NOMO-1 treated with DMSO at 0.1 percent for 48 hours (cell line): ENCODE measurements around the gene TOR4A.
"Not testable (repeated sequence)": the region's sequence is repeated elsewhere in the genome, so short reads cannot be mapped to it uniquely, and the experiment has no call there.

ENCODE experiments used
- DNase-seq: peaks from one replicate; lab custom pipeline; 2025; ENCODE audit not compliant: unreplicated experiment; lab: John Stamatoyannopoulos, UW

Gene TOR4A

DNA sequence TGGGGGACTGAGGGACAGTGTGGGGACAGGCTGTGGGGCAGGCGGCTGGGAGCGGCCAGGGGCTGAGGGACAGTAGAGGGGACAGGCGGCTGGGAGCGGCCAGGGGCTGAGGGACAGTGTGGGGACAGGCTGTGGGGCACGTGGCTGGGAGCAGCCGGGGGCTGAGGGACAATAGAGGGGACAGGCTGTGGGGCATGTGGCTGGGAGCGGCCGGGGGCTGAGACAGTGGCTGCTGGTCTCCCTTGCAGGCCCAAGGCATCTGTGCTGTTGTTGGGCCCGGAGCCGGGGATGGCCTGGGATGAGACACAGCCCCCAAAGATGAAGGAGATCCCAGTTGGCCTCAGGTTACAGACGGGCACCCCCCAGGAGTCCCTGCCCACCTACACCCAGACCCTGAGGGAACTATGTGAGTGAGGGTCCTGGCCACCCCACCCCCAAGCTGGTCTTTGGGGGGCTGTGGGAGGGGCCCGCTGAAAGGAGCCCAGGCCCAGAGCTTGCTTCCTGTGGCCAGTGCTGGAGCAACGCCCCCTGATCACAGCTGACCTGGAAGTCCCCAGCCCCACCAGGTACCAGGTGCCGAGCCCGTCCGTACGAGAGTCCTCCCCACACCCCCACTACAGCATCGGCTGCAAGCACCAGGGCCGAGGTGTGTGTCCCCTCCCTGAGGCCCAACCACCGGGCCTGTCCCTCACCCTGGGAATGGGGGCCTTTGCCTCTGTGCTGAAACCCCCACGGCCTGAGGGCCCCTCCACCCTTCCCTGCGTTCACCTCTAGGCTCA, 25.8 kb upstream of the TOR4A start:
- no peak for DNase-seq

DNA sequence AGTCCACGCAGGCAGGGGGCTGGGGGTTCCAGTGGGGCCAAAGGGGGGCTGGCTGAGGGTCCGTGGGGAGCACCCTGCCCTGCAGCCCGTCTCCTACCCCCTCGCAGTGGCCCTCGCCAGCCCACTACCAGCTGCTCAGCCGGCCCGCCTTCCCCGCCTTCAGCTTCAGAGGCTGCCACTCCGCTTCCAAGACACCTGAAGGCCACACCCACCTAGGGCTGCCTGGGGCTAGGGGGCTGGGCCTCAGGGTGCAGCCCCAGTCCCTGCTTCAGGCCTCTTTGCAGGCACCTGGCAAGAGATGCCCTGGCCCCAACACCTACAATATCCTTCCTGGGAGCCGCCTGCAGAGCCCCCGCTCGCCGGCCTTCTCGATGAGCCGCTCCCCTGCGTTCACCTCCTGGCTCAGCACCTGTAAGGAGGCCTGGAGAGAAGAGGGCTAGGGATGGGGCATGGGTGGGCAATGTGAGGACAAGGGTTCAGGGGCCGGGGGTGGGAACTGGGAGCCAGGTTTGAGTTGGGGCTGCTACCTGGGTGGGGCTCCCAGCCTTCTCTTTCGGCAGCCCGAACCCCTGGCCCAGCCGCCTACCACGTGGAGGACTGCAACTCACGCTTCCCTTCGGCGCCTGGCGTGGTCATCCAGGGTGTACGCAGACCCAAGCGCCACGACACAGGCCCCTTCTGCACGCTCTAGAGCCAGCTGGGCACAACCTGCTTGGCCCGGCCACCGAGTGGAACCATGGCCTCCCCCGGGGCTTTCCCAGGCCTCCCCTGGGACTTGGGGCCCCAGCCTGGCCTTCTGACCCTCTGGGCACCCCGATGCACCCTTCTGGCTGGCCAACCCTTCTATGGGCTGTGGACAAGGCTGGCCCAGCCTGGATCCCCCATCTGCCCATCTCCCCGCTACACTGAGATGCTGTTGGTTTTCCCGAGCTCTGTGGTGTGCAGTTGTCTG, 24.7 kb upstream of the TOR4A start:
- no peak for DNase-seq

DNA sequence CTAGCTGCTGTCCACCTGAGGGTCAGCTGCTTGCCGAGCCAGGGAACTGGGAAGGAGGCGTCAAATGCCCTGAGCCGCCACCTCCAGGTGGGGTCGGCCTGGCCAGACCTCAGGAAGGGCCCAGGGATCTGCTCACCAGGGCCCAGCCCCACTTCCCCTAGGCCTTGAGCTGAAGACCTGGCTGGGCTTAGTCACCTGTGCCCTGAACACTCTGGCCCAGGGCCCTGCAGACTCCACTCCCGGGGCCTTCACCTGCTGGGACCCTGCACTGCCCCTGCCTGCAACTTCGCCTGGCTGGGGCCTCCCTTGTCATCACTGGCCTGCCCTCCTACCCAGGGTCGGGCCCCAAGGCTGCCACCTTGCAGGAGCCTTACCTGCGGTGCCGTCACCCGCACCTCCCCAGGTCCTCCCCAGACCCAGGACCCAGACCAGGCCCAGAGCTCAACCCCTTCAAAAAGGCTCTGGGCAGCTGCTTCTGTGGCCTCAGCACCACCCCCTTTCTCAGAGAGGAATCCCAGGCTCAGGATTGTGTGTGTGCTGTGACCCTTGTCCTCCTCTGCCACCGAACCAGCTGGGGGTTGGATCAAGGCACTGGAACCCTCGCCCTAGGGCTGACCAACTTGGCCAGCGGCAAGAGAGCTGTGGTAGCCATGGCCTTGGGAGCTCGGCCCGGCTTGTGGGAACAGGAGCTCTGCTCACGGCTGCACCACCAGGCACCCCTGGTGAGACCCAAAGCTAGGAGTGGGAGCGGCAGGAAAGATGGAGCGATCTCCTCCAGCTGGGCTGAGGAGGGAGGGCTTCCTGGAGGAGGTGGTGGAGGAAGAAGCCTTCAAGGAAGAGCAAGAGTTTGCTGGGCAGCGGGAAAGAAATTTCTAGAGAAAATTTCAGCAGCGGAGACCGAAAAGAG, 23.6 kb upstream of the TOR4A start:
- no peak for DNase-seq

DNA sequence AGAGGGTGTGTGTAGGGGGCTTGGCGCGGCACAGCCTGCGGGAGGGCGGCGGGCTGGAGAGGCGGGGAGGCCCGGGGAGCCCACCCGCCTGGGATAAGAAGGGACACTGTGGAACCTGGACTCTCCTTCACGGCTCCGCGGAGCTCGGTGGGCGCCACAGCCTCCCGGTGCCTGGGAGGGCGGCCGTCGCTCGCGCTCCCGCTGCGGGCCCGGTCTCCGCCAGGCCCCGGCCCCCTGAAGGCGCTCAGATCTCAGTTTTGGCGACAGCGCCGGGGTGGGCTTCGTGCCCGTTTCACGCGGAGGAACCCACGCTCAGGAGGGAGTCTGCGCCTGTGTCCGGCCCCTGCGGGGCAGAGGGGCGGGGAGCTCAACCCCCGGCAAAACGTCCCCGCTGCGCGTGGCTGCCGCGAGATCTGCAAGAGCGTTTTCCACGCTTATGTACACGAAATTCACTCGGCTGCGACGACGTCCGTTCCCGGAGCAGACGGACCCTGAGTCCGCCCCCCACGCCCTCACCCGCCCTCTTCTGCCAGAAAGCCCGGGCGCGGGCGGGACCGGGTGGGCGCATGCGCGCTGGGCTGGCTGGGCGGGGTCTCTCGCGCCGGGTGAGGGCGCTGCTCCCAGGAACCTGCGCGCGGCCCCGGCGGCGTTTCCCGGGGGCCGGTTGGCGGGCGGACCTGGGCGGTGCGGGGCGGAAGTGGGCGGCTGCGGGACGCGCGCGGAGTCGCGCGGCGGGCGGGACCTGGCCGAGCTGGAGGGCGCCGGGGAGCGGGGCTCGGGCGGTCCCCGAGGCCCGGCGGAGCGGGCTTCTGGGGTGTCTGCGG, 22.7 kb upstream of the TOR4A start, which contains the start of gene NELFB:
TSS of gene NELFB (plus strand) at position 704 of the 824 bp plus-strand sequence.
- peak; percentile 86 for DNase-seq

DNA sequence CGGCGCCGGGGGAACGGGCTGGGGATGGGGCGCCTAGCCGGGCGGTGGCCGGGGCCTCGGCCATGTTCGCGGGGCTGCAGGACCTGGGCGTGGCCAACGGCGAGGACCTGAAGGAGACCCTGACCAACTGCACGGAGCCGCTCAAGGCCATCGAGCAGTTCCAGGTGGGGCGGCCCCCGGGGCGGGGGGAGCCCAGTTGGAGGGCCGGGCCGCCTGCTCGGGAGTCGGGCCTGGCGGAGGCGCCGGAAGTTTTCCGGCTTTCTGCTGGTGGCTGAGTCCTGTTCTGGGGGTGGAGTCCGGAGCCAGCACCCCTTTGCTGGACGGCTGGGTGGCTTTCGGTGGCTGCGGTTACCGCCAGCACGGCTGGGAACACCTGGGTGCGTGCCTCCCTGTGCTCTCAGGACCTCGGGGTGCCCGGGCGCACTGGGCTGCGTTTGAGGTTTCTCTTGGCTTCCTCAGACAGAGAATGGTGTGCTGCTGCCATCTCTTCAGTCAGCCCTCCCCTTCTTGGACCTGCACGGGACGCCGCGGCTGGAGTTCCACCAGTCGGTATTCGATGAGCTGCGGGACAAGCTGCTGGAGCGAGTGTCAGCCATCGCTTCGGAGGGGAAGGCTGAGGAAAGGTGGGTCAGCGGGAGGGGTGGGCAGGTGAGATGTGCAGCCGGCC, 21.9 kb upstream of the TOR4A start:
- peak; percentile 46 for DNase-seq

DNA sequence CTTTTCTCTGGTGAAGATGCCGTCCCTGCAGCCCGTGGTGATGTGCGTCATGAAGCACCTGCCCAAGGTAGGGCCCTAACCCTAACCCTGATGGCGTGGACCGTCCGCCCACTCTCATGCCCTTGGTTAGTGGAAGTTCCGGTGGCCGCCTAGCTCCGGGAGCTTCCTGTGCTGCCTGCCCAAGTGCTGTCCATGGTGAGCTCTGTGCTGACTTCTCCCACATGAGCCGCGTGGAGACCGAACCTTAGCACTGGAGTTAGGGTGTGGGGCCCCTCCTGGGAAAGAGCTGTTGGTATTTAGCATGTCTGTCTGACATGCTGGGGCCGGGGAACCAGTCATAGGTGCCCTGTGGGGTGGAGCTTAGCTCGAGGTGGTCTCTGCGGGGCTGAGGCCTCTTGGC, 21.2 kb upstream of the TOR4A start:
- DNase-seq: no peak

DNA sequence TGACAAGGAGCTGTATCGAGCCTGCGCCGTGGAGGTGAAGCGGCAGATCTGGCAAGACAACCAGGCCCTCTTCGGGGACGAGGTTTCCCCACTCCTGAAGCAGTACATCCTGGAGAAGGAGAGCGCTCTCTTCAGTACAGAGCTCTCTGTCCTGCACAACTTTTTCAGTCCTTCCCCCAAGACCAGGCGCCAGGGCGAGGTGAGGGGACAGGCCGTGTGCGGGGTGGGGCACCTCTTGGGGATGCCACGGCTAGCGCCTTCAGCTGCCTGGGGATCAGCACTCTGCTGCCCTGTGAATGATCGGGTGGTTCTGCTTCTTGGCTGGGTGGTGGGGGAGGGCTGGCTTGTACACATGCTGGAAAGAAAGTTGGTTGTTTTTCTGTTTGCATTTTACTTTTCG, 20.7 kb upstream of the TOR4A start:
- DNase-seq: no peak

DNA sequence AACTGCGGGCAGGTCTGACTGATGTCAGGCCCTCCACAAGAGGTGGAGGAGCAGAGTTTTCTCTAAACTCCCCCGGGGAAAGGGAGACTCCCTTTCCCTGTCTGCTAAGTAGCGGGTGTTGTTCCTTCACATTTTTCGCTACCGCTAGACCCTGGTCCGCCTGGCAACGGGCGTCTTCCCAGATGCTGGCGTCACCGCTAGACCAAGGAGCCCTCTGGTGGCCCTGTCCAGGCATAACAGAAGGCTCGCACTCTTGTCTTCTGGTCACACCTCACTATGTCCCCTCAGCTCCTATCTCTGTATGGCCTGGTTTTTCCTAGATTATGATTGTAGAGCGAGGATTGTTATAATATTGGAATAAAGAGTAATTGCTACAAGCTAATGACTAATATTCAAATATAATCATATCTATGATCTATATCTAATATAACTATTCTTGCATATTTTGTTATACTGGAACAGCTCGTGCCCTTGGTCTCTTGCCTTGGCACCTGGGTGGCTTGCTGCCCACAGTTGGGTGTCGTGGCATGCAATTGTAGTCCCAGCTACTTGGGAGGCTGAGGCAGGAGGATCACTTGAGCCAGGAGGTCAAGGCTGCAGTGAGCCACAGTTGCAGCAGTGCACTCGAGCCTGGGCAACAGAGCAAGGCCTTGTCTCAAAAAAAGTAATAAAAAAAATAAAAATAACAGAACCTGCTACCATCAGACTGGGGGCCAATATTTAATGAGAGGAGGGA, 15.2 kb upstream of the TOR4A start:
- DNase-seq: not testable (repeated sequence)

DNA sequence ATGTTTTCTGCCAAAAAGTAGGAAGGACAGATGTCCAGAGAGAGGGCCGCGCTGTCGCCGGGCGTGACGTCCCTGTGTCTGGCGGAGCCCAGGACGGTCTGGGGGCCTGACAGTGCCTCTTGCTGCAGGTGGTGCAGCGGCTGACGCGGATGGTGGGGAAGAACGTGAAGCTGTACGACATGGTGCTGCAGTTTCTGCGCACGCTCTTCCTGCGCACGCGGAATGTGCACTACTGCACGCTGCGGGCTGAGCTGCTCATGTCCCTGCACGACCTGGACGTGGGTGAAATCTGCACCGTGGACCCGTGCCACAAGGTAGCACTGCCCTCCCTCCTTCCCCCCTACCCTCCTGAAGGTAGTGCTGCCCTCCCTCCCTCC, 14.6 kb upstream of the TOR4A start:
- no peak for DNase-seq

DNA sequence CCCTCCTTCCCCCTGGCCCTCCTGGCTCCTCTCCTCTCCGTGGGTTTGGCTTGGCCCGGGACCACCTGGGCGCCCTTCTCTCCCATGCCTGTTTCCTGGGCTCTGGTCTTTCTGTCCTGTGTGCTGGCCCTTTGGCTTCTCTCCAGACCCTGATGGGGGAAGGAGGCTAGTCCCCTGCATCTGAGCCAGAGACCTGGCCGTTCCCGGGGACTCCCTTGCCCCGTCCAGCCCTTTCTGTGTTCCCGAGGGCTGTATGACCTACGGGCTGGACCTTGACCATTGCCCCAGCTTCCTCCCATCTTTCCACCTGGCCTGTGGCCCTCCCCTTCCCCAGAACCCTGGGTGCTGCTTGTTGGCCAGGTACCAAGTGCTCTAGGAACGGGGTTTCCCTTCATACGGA, 14.0 kb upstream of the TOR4A start:
- no peak for DNase-seq

DNA sequence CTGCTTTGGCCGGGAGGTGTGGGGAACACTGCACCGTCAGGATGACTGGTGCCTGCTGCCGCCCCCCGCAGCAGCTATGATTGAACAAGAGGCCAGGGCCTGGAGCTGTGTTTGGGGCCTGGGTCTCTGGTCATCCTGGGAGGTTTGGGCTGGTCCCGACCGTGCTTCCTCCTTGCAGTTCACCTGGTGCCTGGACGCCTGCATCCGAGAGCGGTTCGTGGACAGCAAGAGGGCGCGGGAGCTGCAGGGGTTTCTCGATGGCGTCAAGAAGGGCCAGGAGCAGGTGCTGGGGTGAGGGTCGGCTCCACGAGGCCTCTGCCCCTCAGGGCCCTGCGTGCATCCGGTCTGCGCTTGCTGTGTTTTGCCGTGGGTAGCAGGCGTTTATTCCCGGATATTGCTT, 13.5 kb upstream of the TOR4A start:
- DNase-seq: no peak

DNA sequence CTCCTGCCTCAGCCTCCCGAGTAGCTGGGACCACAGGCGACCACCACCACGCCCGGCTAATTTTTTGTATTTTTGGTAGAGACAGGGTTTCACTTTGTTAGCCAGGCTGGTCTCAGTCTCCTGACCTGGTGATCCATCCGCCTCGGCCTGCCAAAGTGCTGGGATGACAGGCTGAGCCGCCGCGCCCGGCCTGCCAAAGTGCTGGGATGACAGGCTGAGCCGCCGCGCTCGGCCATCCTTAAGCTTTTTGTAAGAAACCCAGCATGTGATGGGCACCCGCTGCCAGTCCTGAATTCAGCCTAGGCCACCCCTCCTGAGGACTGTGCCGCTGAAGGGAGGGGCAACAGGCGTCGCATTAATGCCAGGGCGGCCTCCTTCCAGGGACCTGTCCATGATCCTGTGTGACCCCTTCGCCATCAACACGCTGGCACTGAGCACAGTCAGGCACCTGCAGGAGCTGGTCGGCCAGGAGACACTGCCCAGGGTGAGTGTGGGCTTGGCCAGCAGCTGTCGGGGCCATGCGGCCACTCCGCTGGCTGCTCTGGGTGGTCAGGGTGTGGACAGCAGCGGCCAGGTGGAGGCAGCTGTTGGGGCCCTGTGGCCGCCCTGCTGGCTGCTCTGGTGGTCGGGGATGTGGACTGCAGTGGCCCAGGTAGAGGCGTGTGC, 11.9 kb upstream of the TOR4A start:
- no peak for DNase-seq

DNA sequence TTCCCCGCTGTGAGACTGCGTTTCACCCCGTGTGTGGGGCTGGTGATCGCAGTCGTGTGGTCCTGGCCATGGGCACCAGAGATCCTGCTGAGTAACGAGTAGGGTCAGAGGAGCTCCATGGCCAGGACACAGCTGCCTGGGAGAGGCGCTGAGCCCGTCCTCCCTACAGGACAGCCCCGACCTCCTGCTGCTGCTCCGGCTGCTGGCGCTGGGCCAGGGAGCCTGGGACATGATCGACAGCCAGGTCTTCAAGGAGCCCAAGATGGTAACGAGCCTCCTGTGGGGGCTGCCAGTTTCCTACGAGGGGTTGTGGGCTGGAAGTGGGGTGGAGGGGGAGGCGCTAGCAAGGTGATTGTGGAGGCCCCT, 11.4 kb upstream of the TOR4A start:
- DNase-seq: no peak

DNA sequence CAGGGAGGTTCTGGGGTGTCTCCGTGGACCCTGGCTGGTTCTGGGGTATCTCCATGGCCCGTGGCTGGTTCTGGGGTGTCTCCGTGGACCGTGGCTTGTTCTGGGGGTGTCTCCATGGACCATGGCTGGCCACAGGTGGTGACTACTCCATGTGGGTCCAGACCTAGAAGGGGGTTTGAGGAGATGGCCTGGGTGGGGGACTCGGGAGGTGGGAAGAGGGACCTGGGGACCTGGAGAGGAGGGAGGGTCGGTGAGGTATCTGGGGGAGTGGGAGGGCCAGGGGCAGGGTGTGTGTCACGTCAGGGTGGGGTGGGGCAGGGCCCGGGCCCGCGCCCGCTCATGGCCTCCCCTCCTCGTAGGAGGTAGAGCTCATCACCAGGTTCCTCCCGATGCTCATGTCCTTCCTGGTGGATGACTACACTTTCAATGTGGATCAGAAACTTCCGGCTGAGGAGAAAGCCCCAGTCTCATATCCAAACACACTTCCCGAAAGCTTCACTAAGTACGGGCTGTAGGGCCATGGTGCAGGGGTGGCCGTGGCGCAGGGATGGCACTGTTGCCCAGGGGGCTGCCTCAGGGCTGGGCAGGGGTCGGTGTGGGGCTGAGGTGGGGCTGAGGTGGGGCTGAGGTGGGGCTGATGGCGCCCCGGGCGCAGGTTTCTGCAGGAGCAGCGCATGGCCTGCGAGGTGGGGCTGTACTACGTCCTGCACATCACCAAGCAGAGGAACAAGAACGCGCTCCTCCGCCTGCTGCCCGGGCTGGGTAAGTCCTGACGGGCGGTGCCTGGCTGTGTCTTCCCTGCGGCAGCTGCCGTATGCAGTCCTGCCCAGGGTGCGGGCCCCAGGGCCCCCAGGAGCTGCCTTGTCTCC, 10.7 kb upstream of the TOR4A start:
- no peak for DNase-seq

DNA sequence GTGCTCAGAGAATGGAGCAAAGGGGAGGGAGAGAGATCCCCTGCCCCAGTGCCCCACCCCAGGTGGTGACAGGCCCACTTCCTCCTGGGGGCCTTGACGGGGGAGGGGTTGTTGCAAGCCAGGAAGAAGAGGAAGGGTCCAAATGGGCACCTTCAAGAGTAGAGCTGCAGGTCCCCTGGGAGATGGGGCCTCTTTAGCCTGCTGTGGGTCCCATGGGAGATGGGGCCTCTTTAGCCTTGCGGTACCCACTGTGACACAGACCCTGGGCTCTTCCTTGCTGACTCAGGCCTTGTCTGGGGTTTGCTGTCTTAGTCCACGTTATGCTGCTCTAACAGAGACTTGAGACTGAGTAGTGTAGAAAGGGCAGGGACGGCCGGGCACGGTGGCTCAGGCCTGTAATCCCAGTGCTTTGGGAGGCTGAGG, 9.6 kb upstream of the TOR4A start:
- DNase-seq: no peak

DNA sequence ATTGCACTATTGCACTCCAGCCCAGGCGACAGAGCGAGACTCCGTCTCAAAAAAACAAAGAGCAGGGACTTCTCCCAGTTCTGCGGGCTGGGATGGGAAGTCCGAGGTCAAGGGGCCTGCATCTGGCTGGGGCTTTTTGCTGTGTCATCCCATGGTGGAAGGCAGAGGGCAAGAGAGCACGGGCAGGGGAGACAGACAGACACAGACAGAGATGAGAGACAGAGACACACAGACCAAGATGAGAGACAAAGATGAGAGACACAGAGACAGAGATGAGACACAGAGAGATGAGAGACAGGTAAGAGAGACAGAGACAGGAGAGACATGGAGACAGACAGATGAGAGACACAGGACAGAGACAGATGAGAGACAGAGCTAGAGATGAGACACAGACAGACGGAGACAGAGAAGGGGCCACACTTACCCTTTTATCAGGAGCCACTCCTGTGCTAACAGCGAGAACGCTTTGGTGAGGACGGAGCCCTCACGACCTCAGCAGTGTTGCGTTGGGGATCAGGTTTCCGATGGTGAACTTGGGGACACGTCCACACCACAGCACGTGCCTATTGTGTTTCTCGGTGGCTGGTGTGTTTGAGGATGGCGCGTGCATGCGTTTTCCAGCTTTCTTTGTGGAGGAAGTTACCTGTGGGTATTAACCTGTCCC, 8.9 kb upstream of the TOR4A start:
- no peak for DNase-seq

DNA sequence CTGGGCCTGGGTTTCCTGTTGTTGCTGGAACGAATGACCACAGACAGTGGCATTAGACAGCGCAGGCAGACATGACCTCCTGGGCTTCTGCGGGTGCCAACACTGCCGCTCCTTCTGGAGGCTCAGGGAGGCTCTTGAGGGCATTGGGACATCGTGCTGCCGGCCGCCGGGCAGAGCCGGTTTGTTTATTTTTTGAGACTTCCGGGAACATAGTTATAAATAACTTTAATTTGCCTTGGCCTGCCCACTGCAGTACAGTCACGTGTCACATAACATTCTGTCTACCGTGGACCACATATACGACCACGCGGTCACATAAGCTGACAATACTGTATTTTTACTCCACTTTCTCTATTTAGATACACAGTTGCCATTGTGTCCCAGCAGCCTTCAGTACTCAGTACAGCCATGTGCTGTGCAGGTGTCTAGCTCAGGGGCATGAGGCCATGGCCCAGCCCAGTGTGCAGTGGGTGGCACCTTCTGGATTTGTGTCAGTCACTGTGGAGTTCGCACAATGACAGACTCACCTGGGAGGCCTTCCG, 8.2 kb upstream of the TOR4A start:
- DNase-seq: peak; percentile 94
